Thyroid gland (tissue), 4 donors: ENCODE measurements around the gene MAST4. TPM values are rescaled to one million over a fixed set of nuclear protein-coding genes. Genes with fewer than 3 reads are reported as not detected.

Source experiments
- DNase-seq, 2 donors: peaks; one replicate each; pipeline ENCODE4 v3.0.0-alpha.2; 2019
- H3K27ac ChIP-seq, 3 donors: fragments of 200-600 bp; sonication (generic); 1 replicate in 2 of 3; 2 replicates in 1 of 3; pipeline ENCODE4 v1.5.1; 2016 to 2019; ENCODE audit warnings: mild to moderate bottlenecking in 1 of 3, moderate library complexity in 1 of 3
- H3K27me3 ChIP-seq: fragments of 200-600 bp; sonication (generic); one replicate; pipeline ENCODE4 v1.5.1; 2019
- H3K36me3 ChIP-seq, 2 donors: fragments of 200-600 bp; sonication (generic); one replicate each; pipeline ENCODE4 v1.5.1; 2016 to 2019
- H3K4me1 ChIP-seq, 2 donors: fragments of 200-600 bp; sonication (generic); one replicate each; pipeline ENCODE4 v1.5.1; 2017 to 2019
- H3K4me3 ChIP-seq, 3 donors: fragments of 200-600 bp; sonication (generic); replicated peaks in 1 of 3; 1 replicate in 2 of 3; 2 replicates in 1 of 3; pipeline ENCODE4 v1.5.1; 2016; ENCODE audit warnings: mild to moderate bottlenecking in 1 of 3
- H3K9me3 ChIP-seq: fragments of 200-600 bp; sonication (generic); one replicate; pipeline ENCODE4 v1.5.1; 2017
- CTCF ChIP-seq, 6 experiments: fragments of 200-600 bp in 3 of 6; fragments of 450-650 bp in 3 of 6; sonication (generic) in 3 of 6; IDR thresholded peaks; one replicate each; pipeline ENCODE4 v1.5.1; 2016 to 2019; ENCODE audit warnings: antibody characterized with exemption in 6 of 6, mild to moderate bottlenecking in 2 of 6, inconsistent platforms in 1 of 6, moderate library complexity in 1 of 6
- POLR2A ChIP-seq, 2 donors: fragments of 450-650 bp; IDR thresholded peaks; one replicate each; pipeline ENCODE4 v1.6.1; 2017; ENCODE audit warnings: antibody characterized with exemption in 2 of 2, mild to moderate bottlenecking in 2 of 2, moderate library complexity in 1 of 2
- WGBS, 2 donors: methylation state at CpG; one replicate each; pipeline ENCODE4 v1.1.5; 2017; 5-methylcytosine and 5-hydroxymethylcytosine counted together
- intact Hi-C: fragments of 100-400 bp; cut with DNase I; formaldehyde crosslinking; loops from one replicate; pipeline ENCODE4 v1.15.1; 2023
- total RNA-seq, 4 donors: library from RNA; depleted of rRNA; stranded (reverse); fragments of >200 nt; gene quantifications; one replicate each; pipeline ENCODE4 v1.2.3, GENCODE V29; 2016

Gene MAST4
- total RNA-seq, 4 donors from 2014 or later: 20.2 to 38.3 (median 24.4) TPM

GRCh38 chr5:67181648-67182221 lies 585.5 kb downstream of the MAST4 start:
- TF ChIP-seq POLR2A (IDR thresholded peaks at IDR 0.05) (no peak), CTCF (IDR thresholded peaks at IDR 0.05) (no peak)
- 71 to 79% methylated on average over 5 of the region's 5 CpGs for WGBS, 2 donors

GRCh38 chr5:67182301-67182790 lies 586.2 kb downstream of the MAST4 start:
- intact Hi-C loops: no loop called here
- no peak for DNase-seq

More at GRCh38 chr5:67181648-67182221, 585.5 kb downstream of the MAST4 start:
- Histone ChIP-seq H3K27me3 (no peaks in the 10 kb centered on the region), H3K36me3 (no peaks in the 10 kb centered on the region), H3K4me1 (peaks cover 4 to 14% of the 10 kb centered on the region in 2 donors), H3K4me3 (no peak overlapping the region), H3K27ac (peak overlapping the region in 1 of 3 donors; percentile 9), H3K9me3 (no peaks in the 10 kb centered on the region)
- intact Hi-C loops: no loop called here
- DNase-seq: no peak

GRCh38 chr5:67183859-67184258 lies 587.7 kb downstream of the MAST4 start:
- Histone ChIP-seq H3K27me3 (no peaks in the 10 kb centered on the region), H3K36me3 (no peaks in the 10 kb centered on the region), H3K4me1 (peaks cover 4 to 14% of the 10 kb centered on the region in 2 donors), H3K9me3 (no peaks in the 10 kb centered on the region), H3K4me3 (no peak overlapping the region), H3K27ac (no peak overlapping the region)
- no peak for DNase-seq
- TF ChIP-seq POLR2A (IDR thresholded peaks at IDR 0.05) (no peak), CTCF (IDR thresholded peaks at IDR 0.05) (no peak)
- intact Hi-C loops: no loop called here
- WGBS, 2 donors: 97% methylated on average over 3 of the region's 3 CpGs

More at GRCh38 chr5:67182301-67182790, 586.2 kb downstream of the MAST4 start:
- WGBS, 2 donors: 24 to 32% methylated on average over 6 of the region's 6 CpGs
- Histone ChIP-seq H3K27ac (peak overlapping the region in 1 of 3 donors; percentile 9), H3K4me1 (peaks cover 4 to 14% of the 10 kb centered on the region in 2 donors), H3K27me3 (no peaks in the 10 kb centered on the region), H3K4me3 (no peak overlapping the region), H3K9me3 (no peaks in the 10 kb centered on the region), H3K36me3 (no peaks in the 10 kb centered on the region)
- TF ChIP-seq CTCF (IDR thresholded peaks at IDR 0.05) (no peak), POLR2A (IDR thresholded peaks at IDR 0.05) (no peak)

- no peaks in the 10 kb centered on the region for H3K36me3 ChIP-seq
- TF ChIP-seq CTCF (IDR thresholded peaks at IDR 0.05) (no peak), POLR2A (IDR thresholded peaks at IDR 0.05) (no peak)
- intact Hi-C loops: no loop called here
- H3K27me3 ChIP-seq: no peaks in the 10 kb centered on the region
- WGBS, 2 donors: 68 to 74% methylated on average over 1 of the region's 1 CpG
- no peak for DNase-seq
- H3K27ac ChIP-seq: no peak overlapping the region
- no peak overlapping the region for H3K4me3 ChIP-seq
- H3K4me1 ChIP-seq: peaks cover 0 to 6% of the 10 kb centered on the region in 2 donors
- H3K9me3 ChIP-seq: no peaks in the 10 kb centered on the region
Measured at GRCh38 chr5:67187006-67187715, 591.0 kb downstream of the MAST4 start.
